Activated T-cell treated with anti-CD3 and anti-CD28 coated beads for 4 hours (primary cell): ENCODE data around the gene SLC39A1.

Experiments
- DNase-seq: peaks from one replicate; pipeline ENCODE4 v3.0.0-alpha.2; 2020

SLC39A1 gene

GRCh38 chr1:153973525-153973924, 10.2 kb upstream of the SLC39A1 start:
- no peak for DNase-seq

GRCh38 chr1:153973071-153973470, 9.7 kb upstream of the SLC39A1 start:
- DNase-seq: no peak

GRCh38 chr1:153970346-153970745, 7.0 kb upstream of the SLC39A1 start:
- DNase-seq: no peak

GRCh38 chr1:153968972-153969371, 5.6 kb upstream of the SLC39A1 start:
- DNase-seq: no peak

GRCh38 chr1:153968408-153968807, 5.1 kb upstream of the SLC39A1 start:
- no peak for DNase-seq

- DNase-seq: no peak
Observed at GRCh38 chr1:153968000-153968363, 4.6 kb upstream of the SLC39A1 start.

- peak; percentile 64 for DNase-seq
Observed at GRCh38 chr1:153967107-153967999, 4.0 kb upstream of the SLC39A1 start, which contains the start of gene CREB3L4. TSS of gene CREB3L4 (plus strand) at chr1:153967902. CDS start at chr1:153968526, 624 bp downstream.

- DNase-seq: no peak
Observed at GRCh38 chr1:153963850-153964331, 554 bp upstream of the SLC39A1 start.

- no peak for DNase-seq
Observed at GRCh38 chr1:153962088-153963029, 978 bp downstream of the SLC39A1 start.

- no peak for DNase-seq
Observed at GRCh38 chr1:153961421-153961820, 1.9 kb downstream of the SLC39A1 start.

- DNase-seq: no peak
Observed at GRCh38 chr1:153960206-153960605, 3.1 kb downstream of the SLC39A1 start.

GRCh38 chr1:153959454-153959853, 3.9 kb downstream of the SLC39A1 start:
- DNase-seq: no peak

GRCh38 chr1:153958961-153959260, 4.4 kb downstream of the SLC39A1 start:
- no peak for DNase-seq

GRCh38 chr1:153958111-153958960, 5.0 kb downstream of the SLC39A1 start, which contains the start of gene CRTC2:
TSS of gene CRTC2 (minus strand) at chr1:153958612. CDS start at chr1:153958497, 115 bp downstream.
- DNase-seq: peak; percentile 97

- DNase-seq: no peak
Observed at GRCh38 chr1:153957744-153958110, 5.6 kb downstream of the SLC39A1 start.

- DNase-seq: no peak
Observed at GRCh38 chr1:153956997-153957715, 6.2 kb downstream of the SLC39A1 start.

- no peak for DNase-seq
Observed at GRCh38 chr1:153954826-153955225, 8.5 kb downstream of the SLC39A1 start.

- DNase-seq: no peak
Observed at GRCh38 chr1:153953859-153954365, 9.4 kb downstream of the SLC39A1 start.

GRCh38 chr1:153951801-153952200, 11.5 kb downstream of the SLC39A1 start:
- no peak for DNase-seq

- DNase-seq: no peak
Observed at GRCh38 chr1:153951183-153951582, 12.2 kb downstream of the SLC39A1 start.

GRCh38 chr1:153946622-153947241, 16.6 kb downstream of the SLC39A1 start, which contains the start of gene DENND4B:
TSS of gene DENND4B (minus strand) at chr1:153946718. CDS start at chr1:153944374, 2,344 bp downstream.
- DNase-seq: peak; percentile 55
